ENCODE results near the gene PLA2G4D. TPM values are rescaled to one million over a fixed set of nuclear protein-coding genes. Genes with fewer than 3 reads are reported as not detected.

Gene PLA2G4D
- total and polyA plus RNA-seq, 2 donors (not counting 3 experiments of a cell fraction or from before 2014, with no cell fraction given): not detected

GRCh38 chr15:42089942-42090341, 4.4 kb downstream of the PLA2G4D start:
- Histone ChIP-seq H3K27ac (ENCODE audit: insufficient read depth, low read depth, low read length) (no peak overlapping the region), H3K36me3 (ENCODE audit: control insufficient read depth in 2 of 2, extremely low read depth in 1 of 2, insufficient read depth in 2 of 2, low read length in 2 of 2) (no peaks in the 10 kb centered on the region), H3K27me3 (ENCODE audit: control insufficient read depth in 2 of 2, insufficient read depth in 2 of 2, low read length in 2 of 2) (peaks cover 2 to 14% of the 10 kb centered on the region in 2 experiments), H3K9me1 (replicated peaks; ENCODE audit: control insufficient read depth, extremely low read depth, insufficient read depth, low read length) (no peaks in the 10 kb centered on the region), H4K20me1 (replicated peaks; ENCODE audit: control insufficient read depth, extremely low read depth, insufficient read depth, low read length) (no peaks in the 10 kb centered on the region), H3K4me3 (replicated peaks in 1 of 3; ENCODE audit: insufficient read depth in 1 of 3, low read depth in 1 of 3, low read length in 3 of 3) (no peak overlapping the region), H3K79me2 (ENCODE audit: control insufficient read depth, insufficient read depth, low read length) (no peaks in the 10 kb centered on the region), H3K9me3 (replicated peaks; ENCODE audit: control insufficient read depth, insufficient read depth, low read length) (no peaks in the 10 kb centered on the region), H3K4me2 (ENCODE audit: insufficient read depth, low read length) (no peak overlapping the region), H3K9ac (replicated peaks; ENCODE audit: extremely low read depth, insufficient read depth, low read length) (no peak overlapping the region), H2AFZ (ENCODE audit: low read depth, low read length) (no peak overlapping the region), H3K4me1 (ENCODE audit: control insufficient read depth, extremely low read depth, insufficient read depth, low read length) (no peaks in the 10 kb centered on the region)
- no TSS peak for BruUV-seq (replicated peaks)
- dilution Hi-C loops (cut with MboI; ENCODE audit: extremely low pct_ligation_motif_present, low sequenced_read_pairs): no loop called here
- POLR2A ChIA-PET: no interaction called here
- intact Hi-C loops (cut with micrococcal nuclease): no loop called here
- no peak for DNase-seq (ENCODE audit: low read depth, low spot score)
- TF ChIP-seq JUN (IDR thresholded peaks at IDR 0.05; ENCODE audit: borderline replicate concordance, insufficient read depth, insufficient read length, low read depth) (no peak), CTCF (IDR thresholded peaks at IDR 0.05; ENCODE audit: extremely low read depth in 1 of 2, insufficient read depth in 1 of 2, low read depth in 1 of 2, low read length in 2 of 2) (no peak), EZH2 (IDR thresholded peaks at IDR 0.05; ENCODE audit: borderline replicate concordance, low read depth, low read length, severe bottlenecking) (no peak), GATA2 (IDR thresholded peaks at IDR 0.05; ENCODE audit: insufficient read depth, insufficient read length, low read depth, low read length) (no peak), FOS (IDR thresholded peaks at IDR 0.05; ENCODE audit: borderline replicate concordance, insufficient read depth, low read length) (no peak), POLR2A (IDR thresholded peaks at IDR 0.05; ENCODE audit: low read depth, low read length) (no peak), MYC (IDR thresholded peaks at IDR 0.05; ENCODE audit: low read depth, low read length) (no peak), POLR2AphosphoS5 (IDR thresholded peaks at IDR 0.05; ENCODE audit: insufficient read depth, low read depth, low read length) (no peak), MAX (IDR thresholded peaks at IDR 0.05; ENCODE audit: insufficient read depth, insufficient read length) (no peak)
- CTCF ChIA-PET: interaction anchor here (1.8 to 2.3 kb wide), 2 partner anchors 44 to 48 kb away, joined by 11 read pairs; no protein-coding TSS in a partner anchor
- no peak for FAIRE-seq
